Suprapubic skin (tissue), 4 donors: ENCODE measurements around the gene COL15A1.

Experiments used
- CTCF ChIP-seq, 2 donors: fragments of 200-600 bp in 1 of 2; fragments of 450-650 bp in 1 of 2; sonication (generic) in 1 of 2; IDR thresholded peaks; one replicate each; pipeline ENCODE4 v1.5.1; 2016 to 2019; ENCODE audit warnings: antibody characterized with exemption in 2 of 2, mild to moderate bottlenecking in 1 of 2, moderate library complexity in 1 of 2
- EP300 ChIP-seq: sonication (generic); formaldehyde crosslinking; IDR thresholded peaks from one replicate; pipeline ENCODE4 v1.6.1; 2017; ENCODE audit warnings: antibody characterized with exemption
- POLR2A ChIP-seq, 2 donors: fragments of 450-650 bp; IDR thresholded peaks; one replicate each; pipeline ENCODE4 v1.6.1; 2017; ENCODE audit warnings: antibody characterized with exemption in 2 of 2, mild to moderate bottlenecking in 2 of 2, moderate library complexity in 2 of 2
- POLR2AphosphoS5 ChIP-seq, 3 donors: sonication (generic); formaldehyde crosslinking; IDR thresholded peaks; one replicate each; pipeline ENCODE4 v1.6.1; 2017; ENCODE audit warnings: antibody characterized with exemption in 3 of 3

- TF ChIP-seq CTCF (IDR thresholded peaks at IDR 0.05): no peak
- TF ChIP-seq POLR2AphosphoS5 (IDR thresholded peaks at IDR 0.05): no peak
- TF ChIP-seq POLR2A (IDR thresholded peaks at IDR 0.05): no peak
- no peak for TF ChIP-seq EP300
Measured at GRCh38 chr9:99114846-99115500, 171.3 kb downstream of the COL15A1 start.
